Sigmoid colon (tissue), 4 donors: ENCODE results near the gene MRPL1.

Experiments
- POLR2A ChIP-seq, 2 donors: fragments of 450-650 bp; IDR thresholded peaks; one replicate each; pipeline ENCODE4 v1.6.1; 2016; ENCODE audit warnings: antibody characterized with exemption in 2 of 2, mild to moderate bottlenecking in 2 of 2, moderate library complexity in 2 of 2
- POLR2AphosphoS5 ChIP-seq, 4 donors: sonication (generic); formaldehyde crosslinking; IDR thresholded peaks; one replicate each; pipeline ENCODE4 v1.6.1; 2017; ENCODE audit warnings: antibody characterized with exemption in 4 of 4
- TF ChIP-seq, protein P1 (sequence below), 4 experiments: fragments of 450-650 bp in 3 of 4; fragments of 200-600 bp in 1 of 4; IDR thresholded peaks; one replicate each; pipeline ENCODE4 v1.5.1; 2016 to 2019; ENCODE audit warnings: antibody characterized with exemption in 4 of 4, mild to moderate bottlenecking in 3 of 4, moderate library complexity in 2 of 4

DNA sequence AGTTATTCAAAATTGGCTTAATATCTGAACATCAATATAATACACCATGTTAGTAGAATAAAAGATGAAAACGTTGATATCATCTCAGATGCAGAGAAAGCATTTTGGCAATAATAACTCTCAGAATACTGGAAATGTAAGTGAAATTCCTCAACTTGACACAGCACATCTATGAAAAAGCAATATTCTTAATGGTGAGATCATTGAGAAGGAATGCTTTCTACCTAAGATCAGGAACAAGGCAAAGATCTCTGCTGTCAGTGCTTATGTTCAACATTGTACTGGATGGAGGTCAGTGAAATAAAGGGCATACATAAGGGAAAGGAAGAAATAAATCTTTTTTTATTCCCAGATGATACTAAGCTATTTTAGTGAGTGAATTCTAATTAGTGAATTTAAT lies 40.6 kb downstream of the MRPL1 start:
- TF ChIP-seq, protein P1, sequence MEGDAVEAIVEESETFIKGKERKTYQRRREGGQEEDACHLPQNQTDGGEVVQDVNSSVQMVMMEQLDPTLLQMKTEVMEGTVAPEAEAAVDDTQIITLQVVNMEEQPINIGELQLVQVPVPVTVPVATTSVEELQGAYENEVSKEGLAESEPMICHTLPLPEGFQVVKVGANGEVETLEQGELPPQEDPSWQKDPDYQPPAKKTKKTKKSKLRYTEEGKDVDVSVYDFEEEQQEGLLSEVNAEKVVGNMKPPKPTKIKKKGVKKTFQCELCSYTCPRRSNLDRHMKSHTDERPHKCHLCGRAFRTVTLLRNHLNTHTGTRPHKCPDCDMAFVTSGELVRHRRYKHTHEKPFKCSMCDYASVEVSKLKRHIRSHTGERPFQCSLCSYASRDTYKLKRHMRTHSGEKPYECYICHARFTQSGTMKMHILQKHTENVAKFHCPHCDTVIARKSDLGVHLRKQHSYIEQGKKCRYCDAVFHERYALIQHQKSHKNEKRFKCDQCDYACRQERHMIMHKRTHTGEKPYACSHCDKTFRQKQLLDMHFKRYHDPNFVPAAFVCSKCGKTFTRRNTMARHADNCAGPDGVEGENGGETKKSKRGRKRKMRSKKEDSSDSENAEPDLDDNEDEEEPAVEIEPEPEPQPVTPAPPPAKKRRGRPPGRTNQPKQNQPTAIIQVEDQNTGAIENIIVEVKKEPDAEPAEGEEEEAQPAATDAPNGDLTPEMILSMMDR (IDR thresholded peaks at IDR 0.05), result no peak
- TF ChIP-seq POLR2A (IDR thresholded peaks at IDR 0.05) (no peak), POLR2AphosphoS5 (IDR thresholded peaks at IDR 0.05) (no peak)
